Astrocyte of the spinal cord (primary cell): Measurements from ENCODE around the gene POFUT2.
A peak's percentile ranks its signal among the peaks of the same experiment; 100 is the strongest.

ENCODE experiments used
- DNase-seq: peaks from one replicate; pipeline ENCODE4 v3.0.0; 2011; ENCODE audit warnings: low read depth, low spot score
- H3K4me3 ChIP-seq: 2 replicates; pipeline ENCODE4 v1.5.1; 2011; ENCODE audit warnings: low read depth, mild to moderate bottlenecking, low read length, moderate library complexity
- in situ Hi-C: cut with HindIII; loops from 2 replicates; pipeline ENCODE4 v1.10.0; 2017; ENCODE audit warnings: low sequenced_read_pairs
- TF ChIP-seq, protein P1 (sequence below): IDR thresholded peaks from 2 replicates; pipeline ENCODE4 v1.5.1; 2012; ENCODE audit warnings: low read depth, mild to moderate bottlenecking, low read length, inconsistent platforms

Gene POFUT2

DNA sequence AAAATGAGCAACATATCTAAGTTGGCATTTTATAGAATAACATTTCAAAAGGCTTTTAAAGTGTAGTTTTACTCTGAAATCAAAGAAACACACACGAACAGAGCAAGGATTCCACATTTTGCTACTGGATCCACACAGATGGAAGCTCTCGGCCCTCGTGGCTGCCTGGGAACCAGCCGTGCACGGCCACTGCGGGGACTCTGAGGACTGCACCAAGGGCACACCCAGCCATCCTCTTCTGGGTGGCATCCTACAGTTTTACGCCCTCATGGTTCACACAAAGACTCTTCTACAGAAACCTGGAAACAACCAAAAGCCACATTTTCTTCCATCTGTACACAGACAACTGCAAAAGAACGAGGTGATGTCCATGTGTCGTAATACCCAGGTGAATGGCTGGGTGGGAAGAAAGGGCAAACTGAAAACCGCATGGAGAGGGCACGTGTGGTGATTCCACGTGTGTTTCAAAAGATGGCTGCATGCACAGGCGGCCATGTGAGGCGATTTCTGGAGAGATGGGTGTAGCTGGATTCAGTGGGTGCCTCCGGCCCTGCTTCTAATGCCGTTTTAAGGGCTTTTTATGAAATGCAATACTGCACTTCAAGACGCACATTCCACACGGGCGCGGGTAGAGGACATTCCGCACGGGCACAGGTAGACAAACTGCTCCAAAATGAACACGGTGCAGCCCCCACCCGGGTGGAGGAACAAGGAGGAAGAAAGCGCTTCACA is 8.1 kb downstream of the POFUT2 start:
- in situ Hi-C loops = no loop called here
- no peak for DNase-seq
- TF ChIP-seq, protein P1, sequence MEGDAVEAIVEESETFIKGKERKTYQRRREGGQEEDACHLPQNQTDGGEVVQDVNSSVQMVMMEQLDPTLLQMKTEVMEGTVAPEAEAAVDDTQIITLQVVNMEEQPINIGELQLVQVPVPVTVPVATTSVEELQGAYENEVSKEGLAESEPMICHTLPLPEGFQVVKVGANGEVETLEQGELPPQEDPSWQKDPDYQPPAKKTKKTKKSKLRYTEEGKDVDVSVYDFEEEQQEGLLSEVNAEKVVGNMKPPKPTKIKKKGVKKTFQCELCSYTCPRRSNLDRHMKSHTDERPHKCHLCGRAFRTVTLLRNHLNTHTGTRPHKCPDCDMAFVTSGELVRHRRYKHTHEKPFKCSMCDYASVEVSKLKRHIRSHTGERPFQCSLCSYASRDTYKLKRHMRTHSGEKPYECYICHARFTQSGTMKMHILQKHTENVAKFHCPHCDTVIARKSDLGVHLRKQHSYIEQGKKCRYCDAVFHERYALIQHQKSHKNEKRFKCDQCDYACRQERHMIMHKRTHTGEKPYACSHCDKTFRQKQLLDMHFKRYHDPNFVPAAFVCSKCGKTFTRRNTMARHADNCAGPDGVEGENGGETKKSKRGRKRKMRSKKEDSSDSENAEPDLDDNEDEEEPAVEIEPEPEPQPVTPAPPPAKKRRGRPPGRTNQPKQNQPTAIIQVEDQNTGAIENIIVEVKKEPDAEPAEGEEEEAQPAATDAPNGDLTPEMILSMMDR = no peak
- no peak overlapping the region for H3K4me3 ChIP-seq

DNA sequence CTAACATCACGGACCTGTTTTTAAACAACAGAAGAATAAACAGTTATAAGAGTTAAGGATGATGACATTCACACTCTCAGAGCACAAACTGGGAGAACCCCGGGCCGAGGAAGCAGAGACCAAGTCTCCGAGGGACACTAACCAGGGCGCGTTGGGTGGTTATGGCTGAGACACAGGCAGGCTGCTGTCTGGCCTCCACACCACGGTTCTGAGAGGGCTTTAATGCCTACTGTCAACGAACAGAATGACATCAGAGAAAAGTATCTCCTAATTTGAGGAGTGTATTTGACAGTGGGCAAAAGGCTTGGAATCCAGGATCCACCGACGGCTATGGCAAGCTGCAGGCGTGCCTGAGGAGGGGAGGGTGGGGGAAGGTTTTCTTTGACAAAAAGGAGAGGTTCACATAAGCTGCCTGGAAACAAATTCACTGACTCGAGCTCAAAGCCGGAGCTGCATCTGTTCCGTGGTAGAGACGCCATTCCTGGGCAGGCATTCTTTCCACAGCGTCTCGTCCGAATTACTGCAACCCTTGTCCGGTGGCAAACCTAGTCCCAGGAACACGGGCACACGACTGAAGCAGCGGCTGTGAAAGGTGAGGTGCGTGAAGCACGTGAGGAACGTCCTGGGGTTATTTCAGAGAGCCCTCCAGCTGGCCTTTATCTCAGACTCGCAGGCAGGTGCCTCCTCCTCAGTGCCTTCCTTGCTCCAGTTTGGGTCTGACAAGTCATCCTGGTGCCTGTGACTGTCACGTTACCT is 9.4 kb downstream of the POFUT2 start:
- H3K4me3 ChIP-seq = no peak overlapping the region
- in situ Hi-C loops = no loop called here
- TF ChIP-seq, protein P1 = no peak
- no peak for DNase-seq

DNA sequence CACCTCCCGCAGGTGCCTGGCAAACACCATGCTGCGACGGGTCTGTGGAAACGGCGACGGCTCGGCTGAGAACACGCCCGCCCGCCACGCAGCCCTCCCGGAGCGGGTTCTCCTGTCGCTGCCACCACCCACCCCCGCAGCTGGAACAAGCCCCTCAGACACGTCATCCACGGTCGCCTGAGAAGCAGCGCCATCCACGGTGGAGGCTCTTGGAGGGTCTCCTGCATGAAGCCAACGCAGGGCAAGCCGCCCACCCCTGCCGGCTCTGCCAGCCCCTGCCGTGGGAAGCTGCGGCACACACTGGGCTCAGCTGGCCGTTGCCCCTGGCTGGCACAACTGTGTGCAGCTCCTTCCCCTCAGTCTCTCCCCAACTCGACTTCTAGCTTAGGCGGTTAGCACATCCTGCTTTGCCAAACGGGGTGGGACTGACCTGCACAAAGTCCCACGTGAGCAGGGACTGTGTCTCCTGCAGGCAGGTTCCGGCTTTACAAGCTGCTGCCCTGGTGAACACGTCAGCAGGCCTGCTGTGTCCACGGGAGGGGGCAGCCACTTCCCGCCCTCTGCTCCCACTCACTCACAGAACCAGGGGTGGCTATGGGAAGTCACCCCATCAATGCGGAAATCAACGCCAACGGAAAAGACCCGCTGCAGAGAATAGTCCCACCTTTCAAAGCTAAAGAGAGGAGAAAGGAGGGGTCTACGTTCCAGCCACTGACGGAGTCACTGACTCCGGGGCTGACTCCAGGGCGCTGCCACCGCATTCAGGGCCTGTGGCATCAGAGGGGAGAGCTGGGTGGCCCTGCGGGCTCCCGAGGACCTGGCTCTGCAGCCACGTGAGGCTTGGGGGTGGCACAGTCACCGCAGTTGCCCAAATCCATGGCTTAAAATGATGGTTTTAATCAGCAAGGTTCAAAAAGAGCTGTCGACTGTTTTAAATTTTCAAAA is 10.3 kb downstream of the POFUT2 start:
- TF ChIP-seq, protein P1 = no peak
- no peak overlapping the region for H3K4me3 ChIP-seq
- DNase-seq = no peak
- in situ Hi-C loops = no loop called here

DNA sequence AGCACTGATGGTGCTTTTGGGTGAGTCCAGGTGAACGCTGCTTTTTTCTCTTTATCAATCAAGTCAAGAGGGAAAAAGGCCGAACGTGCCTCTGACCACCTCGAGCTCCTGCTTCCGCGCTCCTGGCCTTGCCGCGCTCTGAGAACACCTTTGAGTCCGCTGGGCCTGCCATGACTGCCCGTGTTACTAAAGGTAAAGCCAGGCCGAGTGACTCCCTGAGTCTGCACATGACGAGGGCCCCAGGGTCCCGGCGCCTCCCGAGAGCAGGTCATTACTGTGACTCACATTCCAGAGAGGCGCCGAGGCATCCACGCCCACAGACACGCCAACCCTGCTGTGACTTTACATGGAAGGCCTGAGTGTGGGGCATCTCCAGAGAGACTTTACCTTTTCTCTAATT is 11.1 kb downstream of the POFUT2 start:
- TF ChIP-seq, protein P1 = no peak
- H3K4me3 ChIP-seq = no peak overlapping the region
- no peak for DNase-seq
- in situ Hi-C loops = no loop called here

DNA sequence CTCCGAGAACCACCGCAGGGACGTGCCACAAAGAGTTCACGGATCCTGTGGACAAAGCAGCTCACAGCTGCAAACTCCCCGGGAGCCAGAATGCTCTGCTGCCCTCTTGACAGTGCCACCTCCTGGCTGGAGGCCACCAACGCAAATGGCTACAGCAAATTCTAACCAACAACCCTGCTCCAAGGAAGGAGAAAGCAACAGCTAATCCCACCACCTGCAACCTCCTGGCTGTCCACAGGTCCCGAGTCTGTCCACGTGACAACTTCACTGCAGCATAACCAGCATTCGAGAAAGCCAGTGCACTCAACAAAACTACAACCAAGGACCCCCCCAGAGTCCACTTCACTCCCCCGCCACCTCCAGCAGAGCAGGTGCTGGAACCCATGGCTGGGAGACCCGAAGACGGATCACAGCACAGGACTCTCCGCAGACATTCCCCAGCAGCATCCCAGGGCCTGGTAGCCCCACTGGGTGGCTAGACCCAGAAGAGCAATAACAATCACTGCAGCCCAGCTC is 17.3 kb downstream of the POFUT2 start:
- TF ChIP-seq, protein P1 = peak; percentile 39
- in situ Hi-C loops = no loop called here
- no peak for DNase-seq
- no peak overlapping the region for H3K4me3 ChIP-seq

DNA sequence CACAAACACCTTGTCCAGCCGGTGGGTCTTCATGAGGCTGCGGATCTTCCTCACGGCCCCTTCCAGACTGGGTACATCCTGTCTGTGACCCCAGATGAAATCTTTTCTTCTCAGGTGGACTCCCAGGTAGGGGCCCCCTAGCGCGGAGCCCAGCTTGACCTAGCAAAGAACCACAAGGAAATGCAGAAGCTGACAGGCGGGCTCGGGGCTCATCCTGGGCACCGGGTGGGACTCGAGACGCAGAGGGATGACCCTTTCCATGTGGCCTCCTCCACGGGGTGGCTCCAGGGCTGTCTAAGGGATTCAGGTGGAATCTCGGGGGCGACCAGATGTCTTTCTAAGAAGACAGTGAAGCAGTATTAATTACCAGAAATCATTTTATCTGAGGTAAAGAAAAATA is 17.8 kb downstream of the POFUT2 start:
- H3K4me3 ChIP-seq = no peak overlapping the region
- in situ Hi-C loops = no loop called here
- TF ChIP-seq, protein P1 = no peak
- DNase-seq = no peak
